ENCODE results near the gene BYSL.

The BYSL gene, protein sequence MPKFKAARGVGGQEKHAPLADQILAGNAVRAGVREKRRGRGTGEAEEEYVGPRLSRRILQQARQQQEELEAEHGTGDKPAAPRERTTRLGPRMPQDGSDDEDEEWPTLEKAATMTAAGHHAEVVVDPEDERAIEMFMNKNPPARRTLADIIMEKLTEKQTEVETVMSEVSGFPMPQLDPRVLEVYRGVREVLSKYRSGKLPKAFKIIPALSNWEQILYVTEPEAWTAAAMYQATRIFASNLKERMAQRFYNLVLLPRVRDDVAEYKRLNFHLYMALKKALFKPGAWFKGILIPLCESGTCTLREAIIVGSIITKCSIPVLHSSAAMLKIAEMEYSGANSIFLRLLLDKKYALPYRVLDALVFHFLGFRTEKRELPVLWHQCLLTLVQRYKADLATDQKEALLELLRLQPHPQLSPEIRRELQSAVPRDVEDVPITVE

DNA sequence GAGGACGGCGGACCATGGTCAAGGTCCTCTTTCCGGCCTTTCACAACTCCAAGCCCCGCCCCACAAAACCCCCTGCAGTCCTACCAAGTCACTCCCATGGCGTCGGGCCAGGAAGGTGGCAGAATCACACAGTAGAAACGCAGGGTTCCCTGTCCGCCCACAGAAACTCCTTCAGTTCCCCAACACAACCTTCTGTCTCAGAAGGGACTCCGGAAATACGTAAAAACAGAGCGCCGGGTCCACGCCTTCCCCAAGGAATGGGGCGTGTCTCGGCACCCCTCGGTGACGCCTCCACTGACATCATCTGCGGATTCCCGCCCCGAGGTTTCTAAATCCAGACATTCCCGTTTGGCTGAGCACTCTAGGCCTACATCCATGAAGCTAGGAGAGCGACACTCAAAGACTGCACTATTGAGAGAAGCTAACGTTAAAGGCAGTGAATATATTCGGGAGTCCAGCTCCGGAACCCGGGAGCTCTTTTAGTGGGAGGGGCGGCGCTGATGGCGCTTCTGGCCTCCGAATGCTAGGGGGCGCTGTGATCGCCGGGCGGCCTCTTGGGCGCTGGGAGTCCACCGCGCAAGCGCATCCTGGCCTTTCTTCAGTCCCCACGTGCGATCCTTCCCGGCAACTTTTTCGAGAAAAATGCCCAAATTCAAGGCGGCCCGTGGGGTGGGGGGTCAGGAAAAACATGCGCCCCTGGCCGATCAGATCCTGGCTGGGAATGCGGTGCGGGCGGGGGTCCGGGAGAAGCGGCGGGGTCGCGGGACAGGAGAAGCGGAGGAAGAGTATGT lies at the start of gene BYSL, which contains the start of gene MED20:
TSS of gene BYSL (plus strand) at position 579 of the 791 bp plus-strand sequence. CDS start at position 643, 64 bp downstream.
TSS of gene MED20 (minus strand) at position 219 of the 791 bp plus-strand sequence. CDS start at position 98, 121 bp downstream.
- peak; percentile 89 to 90 for DNase-seq

DNA sequence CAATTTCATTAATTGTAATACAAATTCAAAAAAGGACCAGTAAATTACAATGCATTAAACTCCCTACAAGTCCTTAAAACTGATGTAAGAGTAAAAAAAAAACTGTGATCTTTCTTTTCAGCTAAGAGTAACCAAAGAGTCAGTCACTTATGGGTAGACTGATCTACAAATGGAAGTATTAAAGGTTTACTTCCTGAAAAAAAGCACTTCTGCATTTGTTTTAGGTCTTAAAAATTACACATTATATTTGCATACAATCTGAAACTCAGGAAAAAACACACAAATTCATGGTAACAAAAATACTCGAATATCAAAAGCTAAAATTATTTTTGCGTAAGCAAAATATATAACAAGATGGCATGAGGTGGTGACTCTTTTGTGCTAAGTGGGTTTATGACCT lies 49.6 kb upstream of the BYSL start:
- no peak for DNase-seq

DNA sequence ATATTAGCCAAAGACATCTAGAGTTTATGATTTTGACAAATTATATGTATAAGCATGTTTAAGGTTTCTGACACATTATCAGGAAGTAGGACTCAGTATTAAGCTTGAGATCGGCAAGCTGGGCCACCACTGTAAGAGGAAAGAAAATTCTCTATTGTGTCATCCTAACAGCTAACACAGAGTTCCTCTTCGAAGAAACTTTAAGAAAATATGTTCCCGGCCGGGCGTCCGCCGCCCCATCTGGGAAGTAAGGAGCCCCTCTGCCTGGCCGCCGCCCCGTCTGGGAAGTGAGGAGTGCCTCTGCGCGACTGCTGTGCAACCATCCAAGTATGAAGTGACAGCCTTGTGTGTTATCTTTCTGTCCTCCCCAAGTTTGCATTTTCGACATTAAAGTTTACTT lies 49.2 kb upstream of the BYSL start:
- no peak for DNase-seq

DNA sequence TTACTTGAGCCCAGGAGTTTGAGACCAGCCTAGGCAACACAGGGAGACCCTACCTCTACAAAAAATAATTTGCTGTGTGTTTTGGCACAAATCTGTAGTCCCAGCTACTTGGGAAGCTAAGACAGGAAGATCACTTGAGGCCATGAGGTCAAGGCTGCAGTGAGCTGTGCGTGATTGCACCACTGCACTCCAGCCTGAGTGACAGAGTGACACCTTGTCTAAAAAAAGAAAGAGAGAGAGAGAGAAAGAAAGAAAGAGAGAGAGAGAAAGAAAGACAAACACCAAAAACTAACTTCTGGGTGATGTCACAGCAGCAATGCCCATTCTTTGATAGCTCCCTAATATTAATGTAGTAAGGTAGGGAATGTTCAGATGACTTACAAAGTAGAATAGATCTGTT lies 46.6 kb upstream of the BYSL start:
- DNase-seq: no peak

DNA sequence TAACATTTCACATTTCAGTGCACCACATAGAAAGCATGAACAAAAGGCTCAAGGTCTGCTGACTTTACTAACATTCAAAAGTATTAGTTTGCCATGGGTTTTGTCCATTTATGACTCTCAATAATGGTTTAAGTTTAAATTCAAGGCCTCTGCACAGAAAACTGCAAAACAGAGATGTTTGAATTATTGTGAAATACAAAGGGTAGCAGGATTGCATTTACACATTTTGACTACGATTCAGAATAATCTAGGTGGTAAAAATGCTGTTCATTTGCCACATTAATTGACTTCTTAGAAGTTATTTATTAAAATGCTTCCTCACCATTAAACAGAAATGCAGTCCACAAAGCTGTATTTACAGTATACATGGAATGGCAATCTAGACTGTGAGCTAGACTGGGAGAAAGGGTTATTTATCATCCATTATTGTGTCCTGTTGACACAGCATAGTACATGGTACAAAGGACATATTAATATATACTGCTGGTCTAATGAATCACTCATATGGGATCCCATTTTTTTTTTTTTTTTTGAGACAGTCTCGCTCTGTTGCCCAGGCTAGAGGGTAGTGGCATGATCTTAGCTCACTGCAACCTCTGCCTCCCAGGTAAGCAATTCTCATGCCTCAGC lies 44.1 kb upstream of the BYSL start:
- DNase-seq: no peak

DNA sequence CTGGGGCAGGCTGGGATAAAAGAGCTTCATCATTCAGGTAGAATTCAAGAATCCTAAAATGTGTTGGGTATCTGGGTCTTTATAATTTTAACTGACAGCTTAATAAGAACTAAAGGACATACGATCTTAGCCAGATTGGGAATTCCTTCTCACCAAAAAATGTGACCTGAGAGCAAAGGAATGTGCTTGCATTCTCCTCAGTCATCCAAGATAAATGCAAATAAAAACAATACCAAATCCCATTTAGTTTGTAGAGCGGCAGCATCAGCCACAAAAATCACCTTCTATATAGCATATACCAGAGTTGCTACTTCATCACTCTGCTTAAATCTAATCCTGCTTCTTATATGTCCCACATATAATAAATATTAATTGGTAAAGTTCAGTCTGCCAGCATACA lies 43.1 kb upstream of the BYSL start:
- DNase-seq: no peak

DNA sequence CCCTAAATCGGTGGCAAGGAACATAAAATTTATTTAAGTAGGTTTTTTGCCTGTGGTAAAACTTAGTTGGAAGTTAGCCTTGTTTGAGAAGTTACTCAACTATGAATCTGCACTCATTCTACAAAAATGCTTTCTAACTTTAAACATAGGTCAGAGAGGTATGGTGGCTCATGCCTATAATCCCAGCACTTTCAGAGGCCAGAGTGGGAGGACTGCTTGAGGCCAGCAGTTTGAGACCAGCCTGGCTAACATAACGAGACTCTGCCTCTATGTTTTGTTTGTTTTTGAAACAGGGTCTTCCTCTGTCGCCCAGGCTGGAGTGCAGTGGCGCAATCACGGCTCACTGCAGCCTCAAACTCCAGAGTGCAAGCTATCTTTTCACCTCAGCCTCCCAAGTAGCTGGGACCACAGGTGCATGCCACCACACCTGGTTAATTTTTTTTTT lies 42.3 kb upstream of the BYSL start:
- DNase-seq: no peak

DNA sequence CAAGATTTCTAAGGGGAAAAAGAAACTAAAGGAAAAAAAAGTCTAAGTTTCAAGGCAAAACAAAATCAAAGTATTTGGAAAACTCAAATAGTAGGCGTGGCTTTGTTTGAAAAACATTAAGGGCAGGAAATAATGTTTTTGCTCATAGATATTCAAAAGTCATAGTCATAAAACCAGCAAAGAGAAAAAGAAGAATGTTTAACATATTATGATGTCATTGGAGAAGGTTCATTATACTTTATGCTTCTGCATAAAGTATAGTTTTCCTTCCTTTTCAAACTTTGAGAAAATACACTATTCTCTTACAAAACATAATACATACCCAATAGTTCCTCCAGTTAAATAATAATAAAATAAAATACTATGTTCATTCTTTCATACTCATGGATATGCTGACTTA lies 39.8 kb upstream of the BYSL start:
- no peak for DNase-seq

DNA sequence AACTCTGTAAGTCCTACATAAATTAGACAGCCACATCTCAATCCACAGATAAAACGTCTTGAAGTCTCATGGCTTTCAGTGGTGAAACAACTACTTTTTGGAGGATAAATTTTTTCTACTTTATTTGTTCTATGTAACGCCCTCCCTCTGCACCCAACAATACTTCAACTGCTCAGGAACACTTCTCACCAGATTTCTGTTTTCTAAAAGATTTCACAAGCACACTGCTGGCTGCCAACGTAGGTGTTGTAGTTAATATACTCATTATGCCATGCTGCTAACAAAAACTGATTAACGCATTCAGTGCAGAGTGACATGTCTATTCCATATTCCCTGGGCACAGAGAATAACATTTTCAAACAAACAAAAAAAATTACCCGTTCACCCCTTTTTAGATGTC lies 36.3 kb upstream of the BYSL start:
- DNase-seq: no peak

DNA sequence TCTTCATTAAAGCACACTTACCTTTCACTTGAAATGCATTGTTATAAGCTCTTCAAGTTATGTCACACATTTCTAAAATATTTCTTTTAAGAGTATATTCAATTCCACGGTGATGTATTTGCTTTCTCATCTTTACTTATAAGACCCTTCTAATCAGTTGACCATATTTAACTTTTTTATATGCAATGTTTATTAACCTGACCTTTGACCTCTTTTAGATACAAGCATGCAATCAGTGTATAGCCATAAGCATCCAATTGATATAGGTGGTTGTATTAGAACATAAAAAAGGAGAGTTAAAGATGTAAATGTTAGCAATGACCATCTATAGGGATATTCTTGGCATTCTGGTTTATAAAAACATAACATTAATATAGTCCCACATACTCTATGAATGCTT lies 35.4 kb upstream of the BYSL start:
- no peak for DNase-seq

DNA sequence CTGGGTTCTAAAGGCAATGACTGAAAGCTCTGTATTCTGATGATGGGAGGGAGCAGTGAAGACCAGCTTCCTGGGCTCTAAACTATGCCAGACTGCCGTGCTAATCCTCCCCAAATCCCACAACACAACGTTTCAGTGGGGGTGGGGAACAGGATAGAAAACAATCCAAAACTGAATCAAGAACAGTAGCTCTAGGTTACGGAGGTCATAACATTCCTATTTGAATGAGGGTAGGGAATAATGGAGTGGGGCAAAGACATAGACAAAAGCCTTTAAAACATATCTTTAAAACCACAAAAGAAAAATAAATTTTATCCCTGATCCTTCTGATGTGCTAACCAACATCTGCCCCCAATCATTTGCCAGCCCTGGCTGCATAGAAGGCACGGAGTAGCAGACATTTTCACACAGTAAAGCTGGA lies 34.0 kb upstream of the BYSL start:
- peak; percentile 64 to 65 for DNase-seq

DNA sequence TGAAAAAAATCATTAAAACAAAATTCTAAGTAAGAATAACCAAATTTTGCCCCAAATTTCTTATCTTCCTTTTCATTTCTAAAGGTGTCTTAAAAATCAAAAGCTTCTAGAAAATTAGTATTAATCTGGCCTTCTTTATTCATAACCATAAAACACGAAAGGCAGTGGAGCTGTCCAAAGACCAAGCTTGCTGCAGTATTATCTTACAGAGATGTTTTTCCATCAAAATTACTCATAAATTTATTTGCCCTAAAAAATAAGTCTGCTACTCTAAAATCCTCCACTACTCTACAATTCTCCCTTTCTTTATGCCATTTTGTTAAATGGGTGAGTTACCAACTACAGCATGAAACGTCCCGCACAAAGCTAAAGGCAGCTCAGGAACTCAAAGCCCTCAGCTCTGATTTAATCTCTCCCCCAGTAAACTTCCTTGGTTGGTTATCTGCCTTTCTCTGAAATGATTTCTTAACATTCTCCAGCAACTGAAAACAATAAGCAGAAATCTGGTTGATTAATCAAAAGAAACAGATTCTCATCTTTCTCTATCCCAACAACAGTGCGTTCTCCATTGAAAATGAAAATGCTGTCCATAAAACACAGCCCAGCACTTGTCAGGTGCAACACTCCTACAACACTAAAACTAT lies 28.3 kb upstream of the BYSL start:
- no peak for DNase-seq

DNA sequence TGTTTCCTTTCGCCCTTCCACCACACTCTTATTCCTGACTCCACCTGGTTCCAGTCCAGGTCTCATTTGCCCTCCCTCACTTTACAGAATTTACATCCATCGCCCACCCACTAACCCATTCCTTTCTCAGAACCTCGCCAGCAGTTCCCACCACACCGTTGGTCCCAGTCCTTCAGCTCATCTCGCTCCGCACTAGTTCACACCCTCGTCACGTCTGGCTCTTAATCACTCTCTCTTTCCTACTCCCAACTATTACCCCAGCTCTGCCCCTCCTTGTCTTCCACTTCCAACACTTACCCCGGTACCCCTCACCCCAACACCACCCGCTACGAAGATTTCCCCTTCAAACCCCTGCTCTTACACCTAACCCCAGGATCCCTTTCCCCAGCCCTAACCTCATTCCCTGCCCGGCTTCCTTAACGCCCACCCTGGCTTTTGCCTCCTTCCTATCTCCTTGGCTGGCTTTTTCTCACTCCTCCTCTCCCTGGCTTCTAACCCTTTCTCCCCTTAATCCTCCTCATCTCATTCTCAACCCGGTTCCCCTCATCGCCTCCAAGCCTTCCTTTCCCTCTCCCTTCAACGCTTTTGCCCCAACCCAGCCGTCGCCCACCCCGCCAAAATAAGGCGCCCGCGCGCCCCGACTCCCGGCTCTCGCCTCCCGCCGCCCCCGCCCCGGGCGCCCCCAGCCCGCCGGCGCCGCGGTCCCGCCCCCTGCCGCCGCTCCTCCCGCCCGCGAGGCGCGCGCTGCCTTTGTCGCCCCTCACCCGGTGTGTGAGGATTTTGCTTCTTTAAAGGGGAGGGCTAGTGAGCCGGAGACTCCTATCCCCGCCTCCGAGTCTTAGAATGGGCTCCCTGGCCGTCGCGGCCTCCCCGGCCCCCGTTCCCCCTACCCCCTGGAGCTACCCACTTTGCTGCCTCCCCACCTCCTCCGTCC lies 26.7 kb upstream of the BYSL start:
- DNase-seq: peak; percentile 38 to 67

DNA sequence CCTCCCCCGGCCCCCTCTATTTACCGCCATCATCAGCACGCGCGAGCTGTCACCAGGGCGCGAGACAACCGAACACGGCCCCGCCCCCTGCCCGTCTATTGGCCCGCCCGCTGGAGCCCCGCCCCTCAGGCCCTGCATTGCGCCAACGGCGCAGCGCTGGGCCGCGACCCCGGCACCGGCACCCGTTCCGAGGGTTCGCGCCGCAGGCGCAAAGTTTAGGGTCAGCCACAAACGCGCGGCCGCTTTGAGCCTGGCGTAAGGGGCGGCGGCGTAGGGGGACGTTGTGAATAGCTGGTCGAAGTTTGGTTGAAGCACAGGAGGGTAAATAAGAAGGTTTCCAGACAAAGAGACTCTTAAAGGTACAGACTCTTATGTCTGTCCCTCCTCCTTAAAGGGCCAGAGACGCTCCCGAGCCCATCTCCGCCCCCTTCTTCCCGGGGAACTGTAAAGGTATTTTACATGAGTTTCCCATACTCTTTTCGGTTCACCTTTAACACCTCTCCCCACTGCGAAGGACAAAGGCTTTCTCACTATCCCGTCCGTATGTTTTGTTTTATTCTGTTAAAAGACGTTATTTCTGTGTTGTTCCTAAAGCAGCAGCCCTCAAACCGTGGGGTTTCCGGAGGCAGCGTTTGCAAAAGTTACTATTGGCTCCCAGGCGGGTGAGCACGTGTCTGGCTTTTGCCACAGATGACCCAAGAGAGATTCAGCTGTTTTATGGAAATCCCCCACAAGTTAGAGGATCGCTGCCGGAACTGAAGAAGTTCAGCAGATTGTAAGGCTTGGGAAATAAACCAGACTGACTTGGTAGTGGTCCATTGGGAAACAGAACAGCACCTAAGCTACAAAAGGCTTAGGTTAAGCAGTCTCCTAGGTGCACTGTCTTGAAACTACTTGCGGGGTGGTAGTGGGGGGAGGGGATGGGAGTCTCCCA lies 25.7 kb upstream of the BYSL start, which contains the start of gene USP49:
TSS of gene USP49 (minus strand) at position 76 of the 934 bp plus-strand sequence. CDS start 88,392 bp downstream, outside the sequence.
- DNase-seq: peak; percentile 67 to 89

DNA sequence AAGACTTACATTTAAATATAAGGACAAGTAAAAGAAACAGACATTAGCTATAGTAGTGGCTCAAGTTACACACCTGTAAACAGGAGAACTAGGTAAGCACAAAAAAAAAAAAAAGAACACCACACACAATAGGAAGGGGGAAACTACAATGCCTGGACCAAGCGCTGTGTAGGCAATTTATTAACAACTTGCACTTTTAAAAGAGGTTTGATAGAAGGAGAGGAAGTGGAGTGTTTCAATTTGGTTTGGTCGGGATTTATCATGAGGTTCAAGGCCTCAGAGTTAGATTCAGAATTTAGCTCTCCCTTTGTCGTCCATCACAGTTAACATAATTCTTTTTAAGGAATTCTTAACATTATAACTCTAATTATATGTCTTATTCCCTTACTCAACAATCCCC lies 25.0 kb upstream of the BYSL start:
- no peak for DNase-seq

DNA sequence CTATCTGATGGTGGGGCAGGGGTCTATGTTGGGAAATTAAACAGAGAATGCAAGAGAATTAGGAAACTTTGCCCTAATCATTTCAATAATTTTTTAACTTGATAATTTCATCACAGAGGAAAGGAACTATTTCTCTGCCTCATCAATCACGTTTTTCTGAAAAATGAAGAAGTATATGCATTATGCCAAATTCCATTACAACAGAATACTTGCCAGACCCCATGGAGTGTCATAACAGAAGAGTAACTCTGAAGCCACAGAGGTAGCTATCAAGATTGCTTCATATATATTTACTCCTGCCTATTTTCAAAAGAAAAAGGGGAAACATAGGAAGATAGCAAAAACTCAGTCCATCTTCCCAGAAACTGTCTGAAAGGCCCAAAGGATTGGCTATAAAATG lies 20.4 kb upstream of the BYSL start:
- DNase-seq: no peak

DNA sequence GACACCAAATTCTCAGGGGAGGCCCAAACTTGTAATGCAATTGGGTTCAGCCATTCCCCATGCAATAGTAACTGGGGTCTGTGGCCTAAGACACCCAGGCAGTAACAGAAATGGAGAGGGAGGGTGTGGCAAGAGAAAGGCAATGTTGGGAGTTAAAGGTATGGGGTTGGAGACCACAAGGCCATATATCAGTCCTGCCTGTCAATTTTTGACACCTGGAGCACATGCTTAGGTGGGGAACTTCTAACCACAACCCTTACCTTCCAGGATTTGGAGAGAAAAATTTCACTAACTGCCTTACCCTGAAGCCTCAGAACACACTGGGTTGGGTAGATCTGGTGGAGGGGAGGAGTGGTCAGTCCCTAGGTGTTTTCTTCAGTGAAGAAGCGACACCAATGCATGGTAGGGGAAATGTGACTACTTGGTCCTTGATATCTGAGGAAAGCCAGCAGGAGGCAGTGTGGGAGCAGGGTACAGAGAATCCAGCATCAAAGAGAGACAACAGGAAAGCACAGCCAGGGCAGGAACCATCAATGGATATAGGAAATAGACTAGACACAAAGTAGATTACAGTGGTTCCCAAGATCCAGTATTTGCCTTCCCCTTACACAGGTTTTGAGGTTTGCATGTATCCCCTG lies 19.3 kb upstream of the BYSL start:
- peak in 1 of 2 experiments; percentile 5 for DNase-seq

DNA sequence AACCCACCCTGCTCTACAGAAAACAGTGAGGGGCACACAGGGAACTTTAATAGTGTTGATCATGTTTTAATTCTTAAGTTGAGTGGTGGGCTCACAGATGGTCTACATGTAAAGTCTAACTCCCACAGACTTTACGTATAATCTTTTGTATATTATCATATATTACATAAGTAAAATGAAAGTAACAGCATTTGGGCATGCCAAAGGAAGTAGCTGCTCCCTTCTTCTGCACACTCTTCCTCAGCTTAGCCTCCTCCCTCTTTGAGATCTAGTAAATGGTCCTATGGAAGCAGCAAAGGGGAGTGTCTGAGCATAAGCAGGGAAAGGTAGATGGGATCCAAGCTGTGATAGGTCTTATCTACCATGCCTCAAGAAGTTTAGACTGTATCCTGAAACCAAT lies 11.6 kb upstream of the BYSL start:
- DNase-seq: no peak

DNA sequence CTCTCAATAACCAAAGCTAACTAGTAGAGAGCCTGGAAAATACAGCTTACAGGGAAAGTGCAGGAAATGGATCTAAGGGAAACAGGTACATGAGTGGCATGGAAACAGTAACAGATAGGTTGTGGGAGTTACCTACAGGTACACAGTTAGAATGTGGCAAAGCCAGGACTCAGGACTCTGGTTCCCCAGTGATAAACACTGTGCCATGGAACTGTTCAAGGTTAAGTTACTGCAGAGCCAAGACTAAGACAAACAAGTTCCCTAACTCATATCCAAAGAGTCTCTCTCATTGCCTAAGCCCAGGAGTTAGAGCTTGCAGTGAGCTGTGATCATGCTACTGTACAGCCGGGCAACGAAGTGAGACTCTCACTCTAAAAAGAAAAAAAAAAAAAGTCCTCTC lies 7.0 kb upstream of the BYSL start:
- no peak for DNase-seq
